ENCODE data around the gene PIEZO2.

DNA sequence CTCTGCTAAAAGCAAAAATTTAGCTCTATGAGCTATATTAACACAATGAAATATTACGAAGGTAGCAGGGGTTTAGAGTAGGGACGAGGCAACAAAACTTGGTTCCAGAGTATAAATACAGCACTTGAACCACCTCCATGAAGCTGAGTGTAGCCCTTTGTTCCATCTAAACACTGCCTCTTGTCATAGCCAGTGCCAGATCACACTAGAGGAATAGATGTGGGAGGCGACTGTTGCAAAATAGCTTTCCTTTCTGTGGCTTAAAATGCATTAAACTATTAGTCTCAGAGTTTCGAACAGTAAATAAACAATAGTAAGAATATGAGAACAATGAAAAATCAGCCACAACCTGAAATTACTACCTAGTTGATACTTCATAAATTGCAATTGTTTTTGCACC, 29.8 kb downstream of the PIEZO2 start:
- TF ChIP-seq, protein P1, sequence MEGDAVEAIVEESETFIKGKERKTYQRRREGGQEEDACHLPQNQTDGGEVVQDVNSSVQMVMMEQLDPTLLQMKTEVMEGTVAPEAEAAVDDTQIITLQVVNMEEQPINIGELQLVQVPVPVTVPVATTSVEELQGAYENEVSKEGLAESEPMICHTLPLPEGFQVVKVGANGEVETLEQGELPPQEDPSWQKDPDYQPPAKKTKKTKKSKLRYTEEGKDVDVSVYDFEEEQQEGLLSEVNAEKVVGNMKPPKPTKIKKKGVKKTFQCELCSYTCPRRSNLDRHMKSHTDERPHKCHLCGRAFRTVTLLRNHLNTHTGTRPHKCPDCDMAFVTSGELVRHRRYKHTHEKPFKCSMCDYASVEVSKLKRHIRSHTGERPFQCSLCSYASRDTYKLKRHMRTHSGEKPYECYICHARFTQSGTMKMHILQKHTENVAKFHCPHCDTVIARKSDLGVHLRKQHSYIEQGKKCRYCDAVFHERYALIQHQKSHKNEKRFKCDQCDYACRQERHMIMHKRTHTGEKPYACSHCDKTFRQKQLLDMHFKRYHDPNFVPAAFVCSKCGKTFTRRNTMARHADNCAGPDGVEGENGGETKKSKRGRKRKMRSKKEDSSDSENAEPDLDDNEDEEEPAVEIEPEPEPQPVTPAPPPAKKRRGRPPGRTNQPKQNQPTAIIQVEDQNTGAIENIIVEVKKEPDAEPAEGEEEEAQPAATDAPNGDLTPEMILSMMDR (IDR thresholded peaks at IDR 0.05; ENCODE audit: poor library complexity, severe bottlenecking), result no peak
- TF ChIP-seq POLR2AphosphoS5 (IDR thresholded peaks at IDR 0.05) (no peak), EZH2 (IDR thresholded peaks at IDR 0.05; ENCODE audit: borderline replicate concordance, insufficient read depth, low read length, poor library complexity, severe bottlenecking) (no peak), EP300 (conservative IDR thresholded peaks at IDR 0.05; ENCODE audit: poor library complexity, severe bottlenecking) (no peak), TAF1 (IDR thresholded peaks at IDR 0.05; ENCODE audit: low read depth) (no peak), RAD21 (conservative IDR thresholded peaks at IDR 0.05) (no peak), MXI1 (conservative IDR thresholded peaks at IDR 0.05; ENCODE audit: poor library complexity, severe bottlenecking) (no peak), SMC3 (conservative IDR thresholded peaks at IDR 0.05; ENCODE audit: poor library complexity) (no peak)
- TF ChIP-seq, protein P2, sequence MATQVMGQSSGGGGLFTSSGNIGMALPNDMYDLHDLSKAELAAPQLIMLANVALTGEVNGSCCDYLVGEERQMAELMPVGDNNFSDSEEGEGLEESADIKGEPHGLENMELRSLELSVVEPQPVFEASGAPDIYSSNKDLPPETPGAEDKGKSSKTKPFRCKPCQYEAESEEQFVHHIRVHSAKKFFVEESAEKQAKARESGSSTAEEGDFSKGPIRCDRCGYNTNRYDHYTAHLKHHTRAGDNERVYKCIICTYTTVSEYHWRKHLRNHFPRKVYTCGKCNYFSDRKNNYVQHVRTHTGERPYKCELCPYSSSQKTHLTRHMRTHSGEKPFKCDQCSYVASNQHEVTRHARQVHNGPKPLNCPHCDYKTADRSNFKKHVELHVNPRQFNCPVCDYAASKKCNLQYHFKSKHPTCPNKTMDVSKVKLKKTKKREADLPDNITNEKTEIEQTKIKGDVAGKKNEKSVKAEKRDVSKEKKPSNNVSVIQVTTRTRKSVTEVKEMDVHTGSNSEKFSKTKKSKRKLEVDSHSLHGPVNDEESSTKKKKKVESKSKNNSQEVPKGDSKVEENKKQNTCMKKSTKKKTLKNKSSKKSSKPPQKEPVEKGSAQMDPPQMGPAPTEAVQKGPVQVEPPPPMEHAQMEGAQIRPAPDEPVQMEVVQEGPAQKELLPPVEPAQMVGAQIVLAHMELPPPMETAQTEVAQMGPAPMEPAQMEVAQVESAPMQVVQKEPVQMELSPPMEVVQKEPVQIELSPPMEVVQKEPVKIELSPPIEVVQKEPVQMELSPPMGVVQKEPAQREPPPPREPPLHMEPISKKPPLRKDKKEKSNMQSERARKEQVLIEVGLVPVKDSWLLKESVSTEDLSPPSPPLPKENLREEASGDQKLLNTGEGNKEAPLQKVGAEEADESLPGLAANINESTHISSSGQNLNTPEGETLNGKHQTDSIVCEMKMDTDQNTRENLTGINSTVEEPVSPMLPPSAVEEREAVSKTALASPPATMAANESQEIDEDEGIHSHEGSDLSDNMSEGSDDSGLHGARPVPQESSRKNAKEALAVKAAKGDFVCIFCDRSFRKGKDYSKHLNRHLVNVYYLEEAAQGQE (IDR thresholded peaks at IDR 0.05; ENCODE audit: borderline replicate concordance), result no peak
